ENCODE data around the gene ZBTB43.

GRCh38 chr9:126842220-126842842 lies 37.5 kb downstream of the ZBTB43 start:
- no peak for TF ChIP-seq CTCF (IDR thresholded peaks at IDR 0.05)
- TF ChIP-seq EP300 (IDR thresholded peaks at IDR 0.05): no peak
